Activated T-helper 1 cell treated with Interleukin-2 at 50 U/mL for 16 hours (primary cell): ENCODE results near the gene FGD6.
"Not testable (repeated sequence)": the region's sequence is repeated elsewhere in the genome, so short reads cannot be mapped to it uniquely, and the experiment has no call there.

ENCODE experiments used
- DNase-seq: peaks from one replicate; pipeline ENCODE4 v3.0.0-alpha.2; 2020; ENCODE audit warnings: low read depth

The FGD6 gene

DNA sequence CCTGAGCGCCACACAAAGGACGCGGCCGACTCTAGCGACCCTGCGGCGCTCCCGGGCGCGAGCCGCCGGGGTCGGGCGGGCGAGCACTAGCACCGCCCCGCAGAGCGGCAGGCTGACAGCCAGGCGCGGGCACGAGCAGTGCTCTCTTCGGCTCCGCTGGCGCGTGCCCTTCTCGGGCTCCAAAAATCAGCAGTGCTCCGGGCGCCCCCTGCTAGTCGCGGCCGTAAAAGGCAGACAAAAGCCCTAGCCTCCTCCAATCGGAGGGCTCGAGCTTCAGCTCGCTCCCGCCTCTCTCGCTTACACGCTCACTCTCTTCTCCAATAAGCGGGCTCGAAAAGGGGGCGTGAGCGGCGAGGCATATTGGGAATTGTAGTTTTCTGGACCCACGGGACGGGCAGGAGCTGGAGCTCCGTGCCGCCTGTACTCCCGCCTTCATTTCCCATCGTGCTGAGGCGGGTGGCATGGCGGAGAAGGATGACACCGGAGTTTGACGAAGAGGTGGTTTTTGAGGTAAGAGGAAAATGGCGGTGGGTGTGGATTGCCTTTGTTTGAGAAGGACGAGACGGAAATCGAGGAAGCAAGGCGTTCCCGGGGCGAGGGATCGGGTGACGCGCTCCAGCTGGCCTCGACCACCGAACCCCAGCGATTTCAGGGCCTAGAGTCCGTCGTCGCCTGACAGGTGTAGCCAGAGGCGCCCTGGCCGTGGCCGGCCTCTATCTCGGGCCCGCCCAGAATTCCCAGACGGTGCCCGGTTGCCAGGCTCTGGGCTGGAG is at the start of gene FGD6, which contains the start of gene VEZT:
FGD6 (minus strand) TSS at position 91 of the 773 bp plus-strand sequence. CDS start 227 bp downstream, outside the sequence.
VEZT (plus strand) TSS at position 431 of the 773 bp plus-strand sequence; CDS start at position 475, 44 bp downstream.
- DNase-seq = peak; percentile 96

DNA sequence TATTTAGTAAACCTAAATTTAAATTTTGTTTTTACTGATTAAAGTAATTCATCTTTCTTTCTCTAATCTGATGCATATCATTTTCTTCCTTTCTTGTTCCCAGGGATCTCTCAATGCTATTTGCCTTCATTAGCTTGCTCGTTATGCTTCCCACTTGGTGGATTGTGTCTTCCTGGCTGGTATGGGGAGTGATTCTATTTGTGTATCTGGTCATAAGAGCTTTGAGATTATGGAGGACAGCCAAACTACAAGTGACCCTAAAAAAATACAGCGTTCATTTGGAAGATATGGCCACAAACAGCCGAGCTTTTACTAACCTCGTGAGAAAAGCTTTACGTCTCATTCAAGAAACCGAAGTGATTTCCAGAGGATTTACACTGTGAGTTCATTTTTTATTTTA is 49.0 kb upstream of the FGD6 start:
- DNase-seq = no peak

DNA sequence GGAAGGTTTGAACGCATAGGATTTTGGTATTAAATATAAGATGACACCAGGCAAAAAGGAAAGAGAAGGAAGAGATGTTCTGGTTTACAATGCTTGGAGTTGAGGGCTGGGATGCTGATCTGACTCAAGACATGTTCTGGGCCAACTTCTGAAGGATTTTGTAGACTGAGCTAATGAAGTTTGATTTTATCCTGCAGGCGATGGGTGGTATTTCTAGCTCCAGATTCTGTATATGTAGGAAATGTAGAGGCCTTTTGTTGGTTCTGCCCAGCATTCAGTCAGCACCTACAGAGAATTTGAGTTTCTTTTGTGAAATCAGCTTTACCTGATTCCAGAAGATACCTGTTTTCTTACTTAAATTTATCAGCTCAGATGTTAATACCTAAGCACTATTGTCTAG is 48.5 kb upstream of the FGD6 start:
- no peak for DNase-seq

DNA sequence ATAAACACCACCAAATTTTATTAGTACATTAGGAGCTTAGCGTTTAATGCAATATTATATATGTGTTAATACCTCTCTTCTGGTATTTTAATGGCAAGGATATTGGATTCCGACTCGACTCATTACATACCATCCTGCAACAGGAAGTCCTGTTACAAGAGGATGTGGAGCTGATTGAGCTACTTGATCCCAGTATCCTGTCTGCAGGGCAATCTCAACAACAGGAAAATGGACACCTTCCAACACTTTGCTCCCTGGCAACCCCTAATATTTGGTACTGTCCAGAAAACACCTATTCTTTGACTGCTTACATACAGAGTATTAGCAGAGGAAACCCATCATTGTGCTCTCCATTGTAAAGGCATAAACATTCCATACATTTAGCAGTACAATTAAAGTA is 45.5 kb upstream of the FGD6 start:
- DNase-seq = no peak

DNA sequence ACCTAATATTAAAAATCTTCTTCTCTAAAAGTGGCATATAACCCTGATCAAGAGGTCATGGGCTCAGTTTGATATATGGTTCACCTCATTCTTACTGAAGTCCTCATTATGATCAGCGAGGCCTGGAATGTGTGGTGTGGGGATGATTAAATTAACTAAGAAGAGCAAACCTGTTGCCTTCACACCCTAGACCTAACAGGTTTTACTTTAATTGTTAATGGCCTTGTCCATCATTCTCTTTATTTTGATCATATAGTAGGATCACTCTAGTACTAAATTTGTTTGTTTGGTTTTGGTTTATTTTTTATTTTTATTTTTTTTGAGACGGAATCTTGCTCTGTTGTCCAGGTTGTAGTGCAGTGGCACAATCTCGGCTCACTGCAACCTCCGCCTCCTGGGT is 43.8 kb upstream of the FGD6 start:
- no peak for DNase-seq

DNA sequence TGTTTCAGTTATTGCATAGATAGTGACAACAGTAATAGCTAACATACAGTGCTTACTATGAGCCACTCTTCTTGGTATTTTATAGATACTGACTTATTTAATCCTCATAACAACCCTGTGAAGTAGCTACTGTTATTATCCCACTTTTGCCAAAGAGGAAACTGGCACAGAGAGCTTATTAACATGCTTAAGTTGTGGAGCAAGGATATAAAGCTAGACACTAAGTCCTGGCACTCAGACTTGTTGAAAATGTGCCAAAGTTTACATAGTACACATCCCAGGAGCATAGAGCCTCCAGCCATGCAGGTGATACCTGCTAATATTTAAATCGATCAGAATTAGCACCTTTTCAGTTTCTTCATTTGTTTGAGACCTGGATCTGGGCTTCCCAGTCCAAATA is 42.1 kb upstream of the FGD6 start:
- DNase-seq = no peak

DNA sequence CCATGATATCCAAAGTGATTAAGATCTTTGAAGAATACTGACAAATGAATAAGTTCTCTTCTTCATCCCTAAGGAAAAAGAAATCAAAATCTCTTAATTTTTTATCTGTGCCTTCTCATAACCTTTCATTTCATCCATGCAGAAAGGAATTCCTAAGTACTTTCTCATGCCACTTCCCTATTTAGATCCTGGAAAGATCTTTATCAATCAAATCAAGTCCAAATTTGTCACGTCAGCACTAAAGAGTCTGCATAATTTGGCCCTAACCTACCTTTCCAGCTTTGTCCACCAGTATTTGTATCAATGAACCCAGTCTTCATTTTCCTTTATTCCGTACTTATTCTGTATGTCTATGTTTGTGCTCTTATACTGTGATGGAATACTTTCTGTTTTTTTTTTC is 41.5 kb upstream of the FGD6 start:
- no peak for DNase-seq

DNA sequence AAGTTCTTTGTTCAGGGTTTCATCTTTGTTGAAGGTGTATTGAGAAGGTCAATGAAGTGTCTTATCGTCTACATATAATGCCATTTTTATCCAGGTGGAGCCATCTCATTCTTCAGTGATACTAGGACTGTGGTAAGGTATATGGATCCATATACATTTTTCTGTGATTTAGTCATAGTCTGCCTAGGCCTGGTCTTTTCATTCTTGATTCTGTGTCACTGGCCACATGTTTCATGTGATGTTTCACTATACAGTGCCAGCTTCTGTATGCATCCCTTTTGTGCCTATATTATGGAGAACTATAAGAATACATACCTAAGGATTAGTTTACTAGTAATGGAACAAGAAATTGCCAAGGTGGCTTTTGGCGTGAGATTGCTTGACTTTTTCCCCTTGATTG is 40.9 kb upstream of the FGD6 start:
- no peak for DNase-seq

DNA sequence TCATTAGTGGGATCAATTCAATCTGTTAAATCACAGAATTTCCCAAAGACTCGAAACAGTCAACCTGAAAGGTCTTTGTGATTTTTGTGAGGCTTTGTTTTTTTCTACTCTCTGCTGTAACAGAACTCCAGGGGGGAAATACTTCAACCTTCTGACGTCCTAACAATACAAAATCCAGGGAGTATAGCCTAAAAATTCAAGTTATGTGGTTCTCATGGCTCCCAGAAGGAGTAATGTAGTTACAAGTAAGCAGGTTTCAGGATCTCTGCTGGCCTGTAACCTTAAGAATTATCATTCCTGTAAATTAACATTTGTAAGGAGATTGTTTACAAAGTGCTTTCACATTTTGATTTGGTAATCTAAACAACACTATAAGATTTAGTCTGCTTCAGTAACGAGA is 40.3 kb upstream of the FGD6 start:
- no peak for DNase-seq

DNA sequence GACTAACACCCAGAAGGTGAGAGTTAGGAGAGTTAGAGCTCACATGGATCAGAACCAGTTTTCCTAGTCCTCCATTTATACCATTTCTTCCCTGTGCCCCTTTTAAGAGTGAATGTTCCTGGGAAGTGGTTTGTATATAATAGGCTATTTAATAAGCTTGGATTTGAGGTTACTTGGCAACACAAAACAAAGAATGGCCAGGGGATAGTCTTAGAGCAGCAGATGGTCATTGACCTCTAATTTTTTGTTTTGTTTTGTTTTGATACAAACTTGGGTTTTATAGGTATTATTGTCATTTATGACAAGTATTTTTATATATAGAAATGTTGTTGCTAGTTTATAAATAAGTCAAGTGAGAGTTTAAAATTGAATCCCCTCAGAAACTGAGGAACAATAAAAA is 36.1 kb upstream of the FGD6 start:
- DNase-seq = no peak

DNA sequence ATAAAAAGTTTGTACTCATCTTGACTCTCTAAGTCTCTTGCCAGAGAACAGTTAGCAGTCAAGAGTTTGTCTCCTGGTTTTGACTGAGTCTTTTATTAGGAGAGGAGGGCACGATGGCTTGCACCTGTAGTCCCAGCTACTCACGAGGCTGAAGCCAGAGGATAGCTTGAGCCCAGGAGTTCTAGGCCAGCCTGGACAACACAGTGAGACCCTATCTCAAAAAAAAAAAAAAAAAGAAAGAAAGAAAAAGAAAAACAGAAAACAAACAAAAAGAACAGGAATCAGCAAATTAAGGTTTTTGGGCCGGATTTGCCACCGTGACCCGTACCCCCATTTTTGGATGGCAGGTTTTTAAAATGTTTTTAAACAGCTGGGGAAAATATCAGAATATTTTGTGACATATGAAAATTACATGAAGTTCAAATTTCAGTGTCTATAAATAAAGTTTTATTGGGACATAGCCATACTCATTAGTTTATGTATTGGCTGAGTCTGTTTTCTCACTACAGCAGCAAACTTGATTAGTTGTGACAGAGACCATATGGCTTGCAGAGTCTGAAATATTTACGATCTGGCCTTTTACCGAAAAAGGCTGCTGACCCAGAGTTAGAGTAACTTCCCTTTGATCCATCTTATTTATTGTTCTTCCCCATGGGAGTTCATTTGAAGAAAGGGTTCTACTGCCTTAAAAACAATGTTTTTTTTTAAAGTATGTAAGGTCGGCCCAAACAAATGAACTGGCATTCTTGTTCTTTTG is 31.5 kb upstream of the FGD6 start:
- DNase-seq = no peak

DNA sequence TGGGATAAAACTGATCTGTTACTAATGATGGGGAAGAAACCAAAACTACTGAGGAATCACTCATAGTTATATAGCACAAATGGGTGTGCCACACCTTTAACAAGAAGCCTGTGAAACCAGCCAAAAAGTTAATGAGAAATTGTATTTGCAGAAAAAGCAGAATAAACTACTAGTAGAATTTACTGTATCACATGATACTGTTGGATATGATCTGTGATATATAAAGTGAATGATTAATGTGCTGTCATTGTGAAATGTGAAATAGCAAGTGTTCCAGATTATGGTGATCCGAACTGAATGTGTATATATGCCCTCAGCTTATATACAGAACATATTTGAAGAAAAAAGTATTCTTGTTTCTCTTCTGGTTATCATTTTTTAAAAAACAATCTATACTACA is 30.8 kb upstream of the FGD6 start:
- no peak for DNase-seq

DNA sequence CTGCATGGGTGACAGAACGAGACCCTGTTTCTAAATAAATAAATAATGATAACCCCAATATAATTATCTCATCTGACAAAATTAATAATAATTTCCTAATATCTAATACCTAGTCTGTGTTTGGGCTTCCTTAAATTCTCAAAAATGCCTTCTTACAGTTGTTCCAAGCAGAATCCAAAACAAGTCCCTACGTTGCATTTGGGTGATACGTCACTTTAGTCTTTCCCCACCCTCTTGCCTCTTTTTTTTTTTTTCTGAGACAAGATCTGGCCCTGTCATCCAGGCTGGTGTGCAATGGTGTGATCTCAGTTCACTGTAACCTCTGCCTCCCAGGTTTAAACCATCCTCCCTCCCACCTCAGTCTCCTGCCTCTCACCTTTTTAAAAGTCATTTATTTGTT is 27.1 kb upstream of the FGD6 start:
- no peak for DNase-seq

DNA sequence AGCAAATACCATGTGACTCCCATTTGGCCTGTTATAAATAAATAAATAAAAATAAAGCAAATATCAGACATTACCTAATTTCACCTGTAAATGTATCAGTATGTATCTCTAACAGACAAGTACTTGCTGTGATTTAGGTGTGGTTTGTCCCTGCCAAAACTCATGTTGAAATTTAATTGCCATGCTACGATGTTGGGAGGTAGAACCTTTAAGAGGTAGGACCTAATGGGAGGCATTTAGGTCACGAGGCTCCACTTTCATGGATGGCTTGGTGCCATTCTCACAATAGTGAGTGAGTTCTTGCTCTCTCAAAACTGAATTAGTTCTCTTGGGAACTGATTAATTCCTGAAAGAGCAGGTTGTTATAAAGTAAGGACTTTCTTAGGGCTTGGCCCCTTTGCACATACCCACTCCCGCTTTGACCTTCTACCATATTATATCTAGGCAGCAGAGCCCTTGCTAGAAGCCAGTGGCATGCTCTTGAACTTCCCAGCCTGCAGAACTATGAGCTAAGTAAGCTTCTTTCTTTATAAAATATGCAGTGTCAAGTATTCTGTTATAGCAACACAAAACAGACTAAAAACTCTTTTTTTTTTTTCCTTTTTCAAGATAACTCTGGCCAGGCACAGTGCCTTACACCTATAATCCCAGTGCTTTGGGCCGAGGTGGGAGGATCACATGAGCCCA is 26.4 kb upstream of the FGD6 start:
- no peak for DNase-seq

DNA sequence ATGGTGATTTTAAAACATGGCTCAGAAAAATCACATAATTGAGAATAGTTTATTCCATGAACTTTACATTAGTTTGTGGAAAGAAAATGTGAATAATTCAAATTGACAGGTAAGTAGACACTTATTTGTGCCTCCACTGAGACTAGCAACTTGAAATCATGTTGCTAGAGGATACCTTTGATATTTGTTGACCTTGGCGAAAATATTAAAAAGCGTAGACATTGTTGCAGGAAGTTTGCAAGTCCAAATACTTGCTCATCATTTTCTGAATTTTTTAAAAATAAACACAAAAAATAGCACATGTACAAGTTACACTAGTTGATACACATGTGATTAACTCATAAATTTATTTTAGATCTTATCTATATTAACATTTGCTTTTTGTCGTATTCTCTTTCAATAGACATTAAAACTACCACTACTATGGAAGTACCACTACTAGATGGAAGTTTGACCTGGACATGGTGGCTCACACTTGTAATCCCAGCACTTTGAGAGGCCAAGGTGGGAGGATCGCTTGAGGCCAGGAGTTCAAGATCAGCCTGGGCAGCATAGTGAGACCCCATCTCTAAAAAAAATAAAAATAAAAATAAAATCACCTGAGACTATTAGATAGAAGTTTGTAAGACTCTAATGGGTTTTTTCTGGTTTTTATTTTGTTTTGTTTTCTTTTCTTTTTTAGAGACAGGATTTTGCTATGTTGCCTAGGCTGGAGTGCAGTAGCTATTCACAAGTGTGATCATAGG is 24.7 kb upstream of the FGD6 start:
- no peak for DNase-seq

DNA sequence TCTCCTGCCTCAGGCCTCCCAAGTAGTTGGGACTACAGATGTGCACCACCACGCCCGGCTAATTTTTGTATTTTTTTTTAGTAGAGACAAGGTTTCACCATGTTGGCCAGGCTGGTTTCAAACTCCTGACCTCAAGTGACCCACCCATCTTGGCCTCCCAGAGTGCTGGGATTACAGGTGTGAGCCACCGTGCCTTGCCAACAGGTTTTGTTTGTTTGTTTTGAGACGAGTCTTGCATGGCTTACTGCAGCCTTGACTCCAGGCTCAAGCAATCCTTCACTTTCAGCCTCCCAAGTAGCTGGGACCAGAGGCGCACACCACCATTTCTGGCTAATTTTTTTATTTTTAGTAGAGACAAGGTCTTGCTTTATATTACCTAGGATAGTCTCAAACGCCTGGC is 23.9 kb upstream of the FGD6 start:
- DNase-seq = not testable (repeated sequence)

DNA sequence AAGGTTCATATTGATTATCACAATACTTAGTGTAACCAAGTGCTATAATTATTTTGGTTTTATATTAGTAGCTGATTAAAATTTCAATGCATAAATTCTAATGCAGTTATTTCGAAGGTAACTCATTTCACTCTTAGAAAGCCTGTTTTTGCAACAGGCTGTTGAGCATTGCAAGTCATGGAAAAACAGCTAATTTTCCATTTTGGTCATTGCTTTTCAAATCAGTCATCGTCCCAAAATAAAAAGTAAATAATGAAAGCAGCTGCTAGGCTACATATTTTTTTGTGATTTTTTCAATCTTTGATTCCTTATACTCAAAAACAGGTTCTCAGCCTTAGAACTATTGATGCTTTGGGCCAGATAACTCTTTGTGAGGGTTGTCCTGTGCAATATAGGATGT is 23.3 kb upstream of the FGD6 start:
- DNase-seq = no peak

DNA sequence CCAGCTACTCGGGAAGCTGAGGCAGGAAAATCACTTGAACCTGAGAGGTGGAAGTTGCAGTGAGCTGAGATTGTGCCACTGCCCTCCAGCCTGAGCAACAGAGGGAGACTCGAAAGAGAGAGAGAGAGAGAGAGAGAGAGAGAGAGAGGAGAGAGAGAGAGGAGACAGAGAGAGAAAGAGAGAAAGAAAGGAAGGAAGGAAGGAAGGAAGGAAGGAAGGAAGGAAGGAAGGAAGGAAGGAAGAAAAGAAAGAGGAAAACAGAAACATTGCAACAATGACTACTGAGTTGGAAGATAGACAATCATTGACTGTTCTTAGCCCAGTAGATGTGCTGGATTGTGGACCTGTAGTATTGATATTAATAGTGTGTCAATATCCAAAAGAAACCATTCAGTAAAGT is 22.6 kb upstream of the FGD6 start:
- not testable (repeated sequence) for DNase-seq

DNA sequence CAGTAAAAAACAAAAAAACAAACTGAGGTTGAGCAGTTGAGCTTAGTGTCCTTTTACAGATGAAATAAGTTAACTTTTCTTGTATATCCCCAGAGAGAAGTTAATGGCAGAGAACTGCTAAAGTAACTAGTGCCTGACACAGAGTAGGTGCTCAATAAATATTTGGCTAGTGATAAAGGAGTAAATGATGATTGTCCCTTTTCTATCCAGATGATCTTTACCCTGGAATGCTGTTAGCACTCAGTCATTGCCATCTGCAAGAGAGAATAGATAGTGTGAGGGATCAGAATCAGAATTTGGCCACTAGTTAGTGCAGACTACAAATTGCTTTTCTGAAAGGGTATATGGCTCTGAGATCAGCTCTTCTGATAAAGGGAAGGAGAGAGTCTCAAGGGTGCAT is 21.9 kb upstream of the FGD6 start:
- DNase-seq = no peak

DNA sequence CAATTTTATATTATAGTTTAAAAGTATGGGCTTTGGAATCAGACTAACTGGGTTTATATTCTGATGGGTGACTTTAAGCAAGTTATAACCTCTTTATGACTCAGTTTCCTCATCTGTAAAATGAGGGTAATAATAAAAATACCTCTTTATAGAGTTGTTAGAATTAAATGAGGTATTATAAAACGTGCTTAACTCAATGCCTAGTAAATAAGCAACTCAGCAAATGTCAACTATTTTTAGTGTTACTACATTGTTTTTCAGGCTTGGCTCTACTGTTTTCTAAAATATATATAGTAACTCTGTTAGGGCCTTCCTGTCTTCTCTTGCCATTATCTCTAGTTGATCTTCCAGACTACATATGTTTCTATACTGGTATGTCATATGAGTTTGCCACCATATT is 20.9 kb upstream of the FGD6 start:
- no peak for DNase-seq

DNA sequence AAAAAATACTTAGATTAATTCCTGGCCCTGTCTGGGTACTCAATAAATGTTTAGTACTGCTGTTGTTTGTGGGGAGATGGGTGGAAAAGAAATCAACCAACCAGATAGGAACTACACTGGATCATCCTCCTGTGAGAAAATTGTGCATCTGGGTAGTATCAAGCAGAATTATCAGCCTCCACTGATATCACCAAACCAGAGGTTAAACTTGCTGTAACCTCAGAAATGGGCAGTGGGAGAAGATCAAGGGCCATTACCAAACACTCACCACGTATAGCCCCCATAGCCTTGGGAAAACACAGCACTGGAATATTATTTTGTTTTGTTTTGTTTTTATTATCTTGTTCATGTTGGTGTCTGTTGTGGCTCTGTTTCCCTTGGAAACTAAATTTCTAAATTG is 20.0 kb upstream of the FGD6 start:
- DNase-seq = no peak

DNA sequence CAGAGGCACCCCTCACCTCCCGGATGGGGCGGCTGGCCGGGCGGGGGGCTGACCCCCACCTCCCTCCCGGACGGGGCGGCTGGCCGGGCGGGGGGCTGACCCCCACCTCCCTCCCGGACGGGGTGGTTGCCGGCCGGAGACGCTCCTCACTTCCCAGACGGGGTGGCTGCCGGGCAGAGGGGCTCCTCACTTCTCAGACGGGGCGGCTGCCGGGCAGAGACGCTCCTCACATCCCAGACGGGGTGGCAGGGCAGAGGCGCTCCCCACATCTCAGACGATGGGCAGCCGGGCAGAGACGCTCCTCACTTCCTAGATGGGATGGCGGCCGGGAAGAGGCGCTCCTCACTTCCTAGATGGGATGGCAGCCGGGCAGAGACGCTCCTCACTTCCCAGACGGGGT is 18.4 kb upstream of the FGD6 start:
- DNase-seq = not testable (repeated sequence)
